ENCODE measurements around the gene CAND2.
"Not testable (repeated sequence)": the region's sequence is repeated elsewhere in the genome, so short reads cannot be mapped to it uniquely, and the experiment has no call there.

Gene CAND2

DNA sequence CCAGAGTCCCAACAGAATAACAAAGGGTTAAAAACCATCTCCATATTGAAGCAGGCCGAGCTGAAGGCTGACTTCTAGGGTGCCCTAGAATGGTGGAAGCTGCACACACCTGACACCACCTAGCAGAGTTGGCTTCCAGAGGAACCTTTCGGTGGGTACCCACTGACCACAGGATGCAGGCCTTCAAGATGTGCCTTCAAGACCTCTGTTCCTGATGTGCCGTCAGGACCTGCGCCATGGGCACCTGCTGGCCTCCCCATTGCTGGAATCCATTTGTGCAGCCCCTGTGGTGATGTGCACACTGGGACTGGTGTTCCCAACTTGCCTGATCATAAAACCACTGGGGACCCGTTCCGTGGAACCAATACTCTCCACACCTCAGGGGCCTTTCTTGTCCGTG, 80.6 kb downstream of the CAND2 start:
- H4K20me1 ChIP-seq (ENCODE audit: low read depth, low read length): no peaks in the 10 kb centered on the region
- no peak overlapping the region for H3K4me3 ChIP-seq (ENCODE audit: insufficient read depth, low read length, poor library complexity, severe bottlenecking)

DNA sequence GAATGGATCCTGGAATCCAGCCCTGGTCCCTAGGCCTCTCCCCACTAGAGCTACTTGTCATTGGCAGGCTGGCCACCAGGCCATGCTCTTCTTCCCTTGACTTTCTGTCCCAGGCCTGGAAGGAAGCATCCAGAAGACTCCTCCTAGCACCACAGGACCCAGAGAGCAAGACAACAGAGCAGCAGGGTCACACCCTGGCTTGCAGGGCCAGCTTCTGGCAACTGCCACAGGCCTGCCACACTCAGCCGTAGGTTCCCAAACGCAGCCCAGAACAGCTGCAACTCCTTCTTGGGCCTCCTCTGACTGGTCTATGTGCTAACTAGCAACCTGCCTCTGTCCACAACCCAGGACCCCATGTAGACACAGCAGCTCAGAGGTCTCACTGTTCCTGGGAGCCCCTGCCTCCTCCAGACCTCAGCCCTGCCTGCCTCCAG, 81.7 kb downstream of the CAND2 start:
- Histone ChIP-seq H3K9me2 (replicated peaks; ENCODE audit: insufficient read depth, low read length) (no peaks in the 10 kb centered on the region), H3K9ac (ENCODE audit: low read length) (no peak overlapping the region), H3K9me3 (ENCODE audit: insufficient read depth, low read length) (no peaks in the 10 kb centered on the region), H3K4me2 (ENCODE audit: low read depth, low read length, poor library complexity, severe bottlenecking) (no peak overlapping the region), H3K4me3 (ENCODE audit: insufficient read depth, low read length, poor library complexity, severe bottlenecking) (no peak overlapping the region), H3K36me3 (ENCODE audit: low read length) (no peaks in the 10 kb centered on the region), H3F3A (ENCODE audit: insufficient read depth) (no peaks in the 10 kb centered on the region), H3K79me2 (ENCODE audit: insufficient read depth, low read length) (no peaks in the 10 kb centered on the region), H4K20me1 (ENCODE audit: low read depth, low read length) (no peaks in the 10 kb centered on the region), H3K27me3 (ENCODE audit: low read length) (no peaks in the 10 kb centered on the region), H3K27ac (ENCODE audit: low read depth, low read length) (no peak overlapping the region), H2AFZ (ENCODE audit: low read depth, low read length, severe bottlenecking) (no peak overlapping the region)
- no peak for TF ChIP-seq EZH2phosphoT487 (conservative IDR thresholded peaks at IDR 0.05; ENCODE audit: low read length)
- TF ChIP-seq, protein P1, sequence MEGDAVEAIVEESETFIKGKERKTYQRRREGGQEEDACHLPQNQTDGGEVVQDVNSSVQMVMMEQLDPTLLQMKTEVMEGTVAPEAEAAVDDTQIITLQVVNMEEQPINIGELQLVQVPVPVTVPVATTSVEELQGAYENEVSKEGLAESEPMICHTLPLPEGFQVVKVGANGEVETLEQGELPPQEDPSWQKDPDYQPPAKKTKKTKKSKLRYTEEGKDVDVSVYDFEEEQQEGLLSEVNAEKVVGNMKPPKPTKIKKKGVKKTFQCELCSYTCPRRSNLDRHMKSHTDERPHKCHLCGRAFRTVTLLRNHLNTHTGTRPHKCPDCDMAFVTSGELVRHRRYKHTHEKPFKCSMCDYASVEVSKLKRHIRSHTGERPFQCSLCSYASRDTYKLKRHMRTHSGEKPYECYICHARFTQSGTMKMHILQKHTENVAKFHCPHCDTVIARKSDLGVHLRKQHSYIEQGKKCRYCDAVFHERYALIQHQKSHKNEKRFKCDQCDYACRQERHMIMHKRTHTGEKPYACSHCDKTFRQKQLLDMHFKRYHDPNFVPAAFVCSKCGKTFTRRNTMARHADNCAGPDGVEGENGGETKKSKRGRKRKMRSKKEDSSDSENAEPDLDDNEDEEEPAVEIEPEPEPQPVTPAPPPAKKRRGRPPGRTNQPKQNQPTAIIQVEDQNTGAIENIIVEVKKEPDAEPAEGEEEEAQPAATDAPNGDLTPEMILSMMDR (IDR thresholded peaks at IDR 0.05; ENCODE audit: insufficient read depth, low read length, poor library complexity, severe bottlenecking): no peak

More for the DNA sequence above, 80.6 kb downstream of the CAND2 start:
- no peaks in the 10 kb centered on the region for H3K9me2 ChIP-seq (replicated peaks; ENCODE audit: insufficient read depth, low read length)
- TF ChIP-seq, protein P1 (IDR thresholded peaks at IDR 0.05; ENCODE audit: insufficient read depth, low read length, poor library complexity, severe bottlenecking): no peak
- TF ChIP-seq EZH2phosphoT487 (conservative IDR thresholded peaks at IDR 0.05; ENCODE audit: low read length): no peak
- no peak overlapping the region for H2AFZ ChIP-seq (ENCODE audit: low read depth, low read length, severe bottlenecking)
- no peaks in the 10 kb centered on the region for H3F3A ChIP-seq (ENCODE audit: insufficient read depth)
- H3K9me3 ChIP-seq (ENCODE audit: insufficient read depth, low read length): no peaks in the 10 kb centered on the region
- no peak overlapping the region for H3K4me2 ChIP-seq (ENCODE audit: low read depth, low read length, poor library complexity, severe bottlenecking)
- H3K79me2 ChIP-seq (ENCODE audit: insufficient read depth, low read length): no peaks in the 10 kb centered on the region
- H3K27ac ChIP-seq (ENCODE audit: low read depth, low read length): no peak overlapping the region
- H3K27me3 ChIP-seq (ENCODE audit: low read length): no peaks in the 10 kb centered on the region
- no peak overlapping the region for H3K9ac ChIP-seq (ENCODE audit: low read length)
- no peaks in the 10 kb centered on the region for H3K36me3 ChIP-seq (ENCODE audit: low read length)

DNA sequence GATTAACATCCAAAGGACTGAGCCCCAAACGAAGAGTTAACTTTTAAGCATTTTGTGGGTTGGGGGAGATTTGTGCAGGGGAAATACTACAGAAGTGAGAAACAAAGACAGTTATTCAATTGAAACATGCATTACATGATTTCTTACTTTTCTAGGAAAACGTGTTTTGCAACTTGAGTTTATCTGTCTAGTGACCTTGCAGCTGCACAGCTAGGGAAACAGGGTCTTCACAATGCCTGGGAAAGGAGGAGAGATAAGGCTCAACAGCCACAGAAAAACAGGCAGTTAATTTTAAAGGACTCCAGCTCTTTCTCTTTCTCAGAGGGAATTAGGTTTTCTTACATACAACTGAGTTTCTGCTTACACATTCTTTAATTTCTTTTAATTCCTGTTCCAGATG, 82.3 kb downstream of the CAND2 start:
- not testable (repeated sequence) for H3K9ac ChIP-seq (ENCODE audit: low read length); H3K9me2 ChIP-seq (replicated peaks; ENCODE audit: insufficient read depth, low read length); H3K4me3 ChIP-seq (ENCODE audit: insufficient read depth, low read length, poor library complexity, severe bottlenecking); H3K36me3 ChIP-seq (ENCODE audit: low read length); H3K27ac ChIP-seq (ENCODE audit: low read depth, low read length); H3K79me2 ChIP-seq (ENCODE audit: insufficient read depth, low read length); H3K4me2 ChIP-seq (ENCODE audit: low read depth, low read length, poor library complexity, severe bottlenecking); H4K20me1 ChIP-seq (ENCODE audit: low read depth, low read length); H2AFZ ChIP-seq (ENCODE audit: low read depth, low read length, severe bottlenecking); H3F3A ChIP-seq (ENCODE audit: insufficient read depth); H3K27me3 ChIP-seq (ENCODE audit: low read length); H3K9me3 ChIP-seq (ENCODE audit: insufficient read depth, low read length)

DNA sequence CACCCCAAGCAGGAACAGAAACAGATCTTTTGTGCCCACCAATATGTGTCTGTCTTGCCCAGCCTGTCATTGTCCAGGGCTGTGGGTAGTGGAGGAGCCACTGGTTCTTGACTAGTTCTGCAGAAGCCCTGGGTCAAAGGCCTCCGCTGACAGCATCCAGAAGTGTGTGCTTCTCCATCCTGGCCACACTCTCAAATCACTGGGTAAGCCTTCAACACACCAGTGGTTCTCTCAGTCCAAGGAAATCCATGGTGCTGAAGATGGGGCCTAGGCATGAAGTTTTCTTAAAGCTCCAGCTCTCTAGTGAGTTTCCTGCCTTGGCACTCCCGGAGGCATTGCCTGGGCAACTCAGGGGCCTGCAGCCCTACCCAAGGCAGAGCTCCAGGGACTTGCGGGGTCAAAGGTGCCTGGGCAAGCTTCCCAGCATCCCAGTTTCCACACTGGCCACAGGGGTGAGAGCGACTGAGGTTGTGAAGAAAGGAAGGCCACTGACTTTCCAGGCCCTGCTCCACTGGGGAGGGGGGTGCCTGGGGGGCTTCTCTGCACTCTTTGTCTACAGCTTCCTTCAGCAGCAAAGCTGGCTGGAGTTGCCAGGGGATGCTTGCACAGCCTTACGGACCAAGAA, 82.8 kb downstream of the CAND2 start:
- Histone ChIP-seq H3K9me2 (replicated peaks; ENCODE audit: insufficient read depth, low read length) (no peaks in the 10 kb centered on the region), H3K27me3 (ENCODE audit: low read length) (no peaks in the 10 kb centered on the region), H3K79me2 (ENCODE audit: insufficient read depth, low read length) (no peaks in the 10 kb centered on the region), H3F3A (ENCODE audit: insufficient read depth) (no peaks in the 10 kb centered on the region), H3K36me3 (ENCODE audit: low read length) (no peaks in the 10 kb centered on the region), H3K9ac (ENCODE audit: low read length) (no peak overlapping the region), H4K20me1 (ENCODE audit: low read depth, low read length) (no peaks in the 10 kb centered on the region), H3K4me3 (ENCODE audit: insufficient read depth, low read length, poor library complexity, severe bottlenecking) (no peak overlapping the region), H3K4me2 (ENCODE audit: low read depth, low read length, poor library complexity, severe bottlenecking) (no peak overlapping the region), H3K27ac (ENCODE audit: low read depth, low read length) (no peak overlapping the region), H2AFZ (ENCODE audit: low read depth, low read length, severe bottlenecking) (no peak overlapping the region), H3K9me3 (ENCODE audit: insufficient read depth, low read length) (no peaks in the 10 kb centered on the region)
- TF ChIP-seq EZH2phosphoT487 (conservative IDR thresholded peaks at IDR 0.05; ENCODE audit: low read length): no peak
- TF ChIP-seq, protein P1 (IDR thresholded peaks at IDR 0.05; ENCODE audit: insufficient read depth, low read length, poor library complexity, severe bottlenecking): no peak

DNA sequence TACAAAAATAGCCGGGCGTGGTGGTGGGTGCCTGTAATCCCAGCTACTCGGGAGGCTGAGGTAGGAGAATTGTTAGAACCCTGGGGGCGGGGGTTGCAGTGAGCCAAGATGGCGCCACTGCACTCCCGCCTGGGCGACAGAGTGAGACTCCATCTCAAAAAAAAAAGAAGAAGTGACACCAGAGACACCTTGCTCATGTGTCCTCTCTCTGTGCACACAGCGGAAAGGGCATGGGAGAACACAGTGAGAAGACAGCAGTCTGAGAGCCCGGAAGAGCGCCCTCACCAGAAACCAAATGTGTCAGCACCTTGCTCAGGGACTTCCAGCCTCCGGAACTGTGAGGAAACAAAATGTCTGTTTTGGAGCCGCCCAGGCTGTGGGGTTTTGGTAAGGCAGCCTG, 85.4 kb downstream of the CAND2 start:
- H3K9me3 ChIP-seq (ENCODE audit: insufficient read depth, low read length); H3K36me3 ChIP-seq (ENCODE audit: low read length); H3K4me3 ChIP-seq (ENCODE audit: insufficient read depth, low read length, poor library complexity, severe bottlenecking); H3K9ac ChIP-seq (ENCODE audit: low read length); H3K27me3 ChIP-seq (ENCODE audit: low read length); H3K9me2 ChIP-seq (replicated peaks; ENCODE audit: insufficient read depth, low read length); H3K4me2 ChIP-seq (ENCODE audit: low read depth, low read length, poor library complexity, severe bottlenecking); H3K27ac ChIP-seq (ENCODE audit: low read depth, low read length); H2AFZ ChIP-seq (ENCODE audit: low read depth, low read length, severe bottlenecking); H4K20me1 ChIP-seq (ENCODE audit: low read depth, low read length); H3K79me2 ChIP-seq (ENCODE audit: insufficient read depth, low read length); H3F3A ChIP-seq (ENCODE audit: insufficient read depth): not testable (repeated sequence)

Data from SU-DHL-6 (cell line).